Measurements from ENCODE around the gene CAPN8. TPM values are rescaled to one million over a fixed set of nuclear protein-coding genes. Genes with fewer than 3 reads are reported as not detected.

CAPN8 gene
- total RNA-seq, 1 experiment from 2014 or later, result 5.7 TPM

Other genes with a start within 250 kb of the CAPN8 start
- gene CAPN2, start 46.8 kb upstream of the CAPN8 start, total RNA-seq (2022), result 513 and 622 TPM in 2 replicates
- gene TP53BP2, start 180.2 kb upstream of the CAPN8 start, total RNA-seq (2022), result 62.4 and 64.0 TPM in 2 replicates